ENCODE measurements around the gene PDE8B.

PDE8B gene

DNA sequence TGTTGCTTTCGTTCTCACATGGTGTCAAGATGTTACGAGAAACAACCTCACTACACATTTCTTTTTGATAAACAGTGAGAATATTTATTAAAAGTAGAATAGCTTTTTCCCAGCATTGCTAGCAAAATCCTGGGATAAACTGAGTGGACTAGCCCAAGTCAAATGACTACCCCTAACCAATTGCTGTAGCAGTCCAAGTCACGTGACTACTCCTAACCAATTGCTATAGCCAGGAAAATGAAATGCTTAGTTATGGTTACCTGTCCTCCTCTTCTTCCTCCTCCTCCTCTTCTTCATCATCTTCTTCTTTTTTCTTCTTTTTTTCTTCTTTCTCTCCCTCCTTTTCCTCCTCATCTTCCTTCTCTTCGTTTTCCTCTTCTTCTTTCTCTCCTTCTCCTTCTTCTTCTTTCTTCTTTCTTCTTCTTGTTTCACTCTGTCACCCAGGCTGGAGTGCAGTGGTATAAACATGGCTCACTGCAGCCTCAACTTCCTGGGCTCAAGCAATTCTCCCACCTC, 85.4 kb downstream of the PDE8B start:
- no peak for DNase-seq (ENCODE audit: low read depth)

DNA sequence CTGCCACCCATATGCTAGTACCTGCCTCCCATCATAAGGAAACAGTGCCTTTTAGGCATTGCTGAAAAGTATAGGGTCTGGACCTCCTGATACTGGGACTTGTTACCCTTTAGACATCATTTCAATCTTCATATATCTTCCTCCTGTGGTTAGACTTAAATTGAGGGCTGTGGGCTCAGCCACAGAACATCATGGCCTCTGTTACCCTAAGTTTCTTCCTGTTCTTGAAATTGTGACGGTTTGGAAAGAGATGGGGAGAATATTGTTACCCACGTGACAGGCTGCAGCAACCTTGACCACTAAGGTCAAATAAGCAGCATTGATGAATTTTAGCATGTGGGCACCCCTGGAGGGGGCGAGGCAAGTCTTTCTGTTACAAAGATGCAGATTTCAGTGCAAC, 87.7 kb downstream of the PDE8B start:
- no peak for DNase-seq (ENCODE audit: low read depth)

DNA sequence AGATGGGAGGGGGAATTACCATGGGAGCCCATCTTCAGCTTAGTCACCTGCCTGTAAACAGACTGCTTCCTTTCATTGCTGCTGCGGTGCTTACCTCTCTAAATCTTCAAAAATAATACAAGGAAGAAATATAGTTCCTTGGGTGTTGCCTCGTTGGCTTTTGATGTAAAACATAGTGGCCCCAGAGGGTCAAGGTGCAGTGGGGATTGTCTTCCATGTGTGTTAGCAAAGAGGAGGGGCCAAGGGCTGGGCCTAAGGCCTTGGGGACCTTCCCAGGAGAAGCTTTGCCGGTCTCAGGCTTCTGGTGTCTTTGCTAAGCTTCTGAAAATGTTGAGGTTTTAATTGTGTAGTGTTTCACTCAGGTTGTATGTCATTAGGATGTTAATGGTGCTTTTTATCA, 90.0 kb downstream of the PDE8B start:
- no peak for DNase-seq (ENCODE audit: low read depth)

DNA sequence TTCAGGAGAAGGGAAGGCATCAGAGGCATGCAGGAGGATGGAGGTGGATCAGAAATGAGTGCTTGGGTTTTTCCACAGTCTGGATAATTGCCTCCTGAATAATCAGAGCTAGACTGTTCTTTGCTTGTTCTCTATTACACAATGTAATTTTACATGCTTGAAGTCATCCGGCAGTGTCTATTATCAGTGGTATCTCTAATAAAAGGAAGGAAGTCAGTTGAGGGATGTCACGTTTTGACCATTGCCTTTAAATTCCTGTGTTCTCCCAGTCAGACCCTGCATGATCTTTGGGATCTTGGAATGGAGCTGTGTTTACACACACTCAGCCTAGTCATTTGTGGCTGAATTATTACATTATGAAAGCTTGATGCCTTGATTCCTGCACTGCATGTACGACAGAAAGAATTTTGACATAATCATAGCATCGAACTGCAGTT, 91.0 kb downstream of the PDE8B start:
- DNase-seq (ENCODE audit: low read depth), result no peak

DNA sequence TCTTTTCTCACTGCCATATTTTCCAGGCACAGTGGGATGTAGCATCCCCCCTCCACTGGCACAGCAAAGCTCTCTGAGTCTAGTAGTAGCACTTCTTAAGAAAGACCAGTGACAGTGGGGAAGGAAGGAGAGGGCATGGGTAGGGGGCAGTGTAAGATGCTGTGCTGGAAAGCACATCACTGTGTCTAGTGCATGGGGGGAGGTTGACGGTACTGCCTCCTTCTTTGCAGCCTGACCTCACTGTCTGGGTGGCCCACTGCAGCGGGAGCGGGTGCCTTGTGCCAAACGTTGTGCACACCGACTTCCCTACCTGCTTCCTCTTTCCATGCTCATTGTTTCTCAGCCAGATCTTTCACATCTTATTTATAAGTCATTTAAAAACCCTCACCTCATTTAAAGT, 91.8 kb downstream of the PDE8B start:
- no peak for DNase-seq (ENCODE audit: low read depth)

DNA sequence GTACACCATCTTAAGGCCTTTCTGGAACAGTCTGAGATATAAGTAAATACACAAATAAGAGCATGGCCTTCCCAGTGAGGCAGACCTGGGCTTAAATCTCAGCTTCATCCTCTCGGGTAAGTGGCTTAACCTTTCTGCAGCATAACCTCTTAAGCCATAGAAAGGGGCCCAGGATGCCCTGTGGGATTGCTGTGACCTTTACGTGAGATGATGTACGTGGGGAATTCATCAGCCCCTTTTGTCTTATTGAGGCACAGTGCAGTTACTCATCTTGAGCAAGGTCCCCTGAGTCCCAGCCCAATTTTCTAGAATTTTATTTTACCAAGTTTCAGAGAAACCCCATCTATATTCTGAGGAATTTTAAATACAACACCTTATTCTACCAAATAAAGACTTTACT, 92.2 kb downstream of the PDE8B start:
- no peak for DNase-seq (ENCODE audit: low read depth)

DNA sequence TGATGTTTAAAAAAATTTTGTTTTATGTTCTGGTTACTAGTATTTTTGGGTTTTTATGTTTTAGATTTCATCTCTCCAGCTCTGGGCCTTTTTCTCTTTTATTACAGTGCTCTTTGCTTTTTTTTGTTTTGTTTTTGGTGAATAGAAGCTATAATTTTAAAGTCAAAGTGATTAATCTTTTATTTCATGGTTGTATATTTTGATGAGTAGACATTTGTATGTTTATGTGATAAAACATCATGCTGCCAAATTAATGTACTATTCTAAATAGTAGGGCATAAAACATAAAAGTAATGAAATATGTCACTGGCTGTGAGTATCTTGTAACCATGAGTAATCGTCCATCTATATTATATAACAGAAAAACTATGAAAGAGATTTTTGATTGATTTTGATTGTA, 93.9 kb downstream of the PDE8B start:
- DNase-seq (ENCODE audit: low read depth), result no peak

DNA sequence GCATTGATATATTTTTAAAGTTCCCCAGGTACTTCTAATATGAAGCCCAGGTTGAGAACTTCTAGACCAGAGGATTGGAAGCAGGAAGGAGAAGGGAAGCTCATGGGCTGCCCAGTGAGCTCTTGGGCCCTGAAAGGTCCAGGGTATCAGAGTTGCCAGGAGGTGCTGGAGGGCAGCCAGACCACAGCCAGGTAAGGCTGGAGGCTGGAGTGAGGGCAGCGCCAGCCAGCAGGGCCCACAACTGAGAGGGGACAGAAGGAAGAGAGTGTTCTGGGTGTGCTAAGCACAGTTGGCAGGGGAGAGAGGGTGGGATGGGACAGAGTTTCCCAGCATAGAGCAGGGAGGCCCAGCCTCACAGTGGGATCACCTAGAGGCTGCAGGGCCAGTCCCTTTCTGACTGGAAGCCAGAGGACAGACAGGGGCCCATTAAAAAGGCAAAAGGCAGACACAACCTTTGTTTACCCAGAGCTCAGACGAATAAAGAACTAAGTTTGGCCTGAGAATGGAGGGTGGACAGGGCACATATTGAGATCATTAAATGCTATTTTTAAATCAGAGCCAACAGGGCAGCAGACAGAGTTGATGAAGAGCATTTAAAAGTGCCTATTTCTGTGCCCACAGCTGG, 94.9 kb downstream of the PDE8B start:
- DNase-seq (ENCODE audit: low read depth), result no peak

DNA sequence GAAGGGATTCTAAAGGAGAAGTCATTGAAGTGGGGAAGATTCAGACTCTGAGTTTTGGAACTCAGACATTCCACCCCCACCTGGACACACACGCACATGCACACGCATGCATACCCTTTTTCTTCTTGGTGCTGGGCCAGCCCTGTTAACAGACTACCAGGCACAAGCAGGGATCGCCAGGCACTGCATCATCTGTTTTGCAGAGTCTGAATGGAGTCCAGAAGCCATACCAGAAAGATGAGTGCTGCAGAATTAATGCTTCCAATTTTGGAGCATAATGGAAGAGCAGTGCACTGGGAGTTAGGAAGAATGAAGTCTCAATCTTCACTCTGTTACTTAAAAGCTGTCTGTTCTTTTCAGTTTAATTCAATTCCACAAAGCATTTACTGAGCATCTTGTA, 95.5 kb downstream of the PDE8B start:
- no peak for DNase-seq (ENCODE audit: low read depth)

DNA sequence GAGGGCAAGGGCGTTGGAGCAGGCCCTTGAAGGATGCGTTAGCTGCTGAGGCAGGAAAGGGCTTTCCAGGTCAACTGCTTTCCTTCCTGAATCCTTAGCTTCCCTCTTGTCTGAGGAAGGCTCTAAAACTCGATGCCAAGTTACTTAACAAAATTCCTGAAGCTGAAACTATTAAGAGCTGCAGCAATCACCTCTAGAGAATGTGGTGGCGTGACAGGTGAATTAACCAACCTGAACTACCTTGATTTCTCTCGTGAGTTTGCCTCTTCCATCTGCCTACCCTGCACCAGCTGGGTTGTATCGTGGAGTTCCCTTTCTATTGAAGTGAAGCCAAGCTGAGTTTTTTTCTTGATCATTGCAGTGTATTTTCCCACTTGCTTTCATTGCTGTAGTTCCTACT, 96.1 kb downstream of the PDE8B start:
- DNase-seq (ENCODE audit: low read depth), result no peak

DNA sequence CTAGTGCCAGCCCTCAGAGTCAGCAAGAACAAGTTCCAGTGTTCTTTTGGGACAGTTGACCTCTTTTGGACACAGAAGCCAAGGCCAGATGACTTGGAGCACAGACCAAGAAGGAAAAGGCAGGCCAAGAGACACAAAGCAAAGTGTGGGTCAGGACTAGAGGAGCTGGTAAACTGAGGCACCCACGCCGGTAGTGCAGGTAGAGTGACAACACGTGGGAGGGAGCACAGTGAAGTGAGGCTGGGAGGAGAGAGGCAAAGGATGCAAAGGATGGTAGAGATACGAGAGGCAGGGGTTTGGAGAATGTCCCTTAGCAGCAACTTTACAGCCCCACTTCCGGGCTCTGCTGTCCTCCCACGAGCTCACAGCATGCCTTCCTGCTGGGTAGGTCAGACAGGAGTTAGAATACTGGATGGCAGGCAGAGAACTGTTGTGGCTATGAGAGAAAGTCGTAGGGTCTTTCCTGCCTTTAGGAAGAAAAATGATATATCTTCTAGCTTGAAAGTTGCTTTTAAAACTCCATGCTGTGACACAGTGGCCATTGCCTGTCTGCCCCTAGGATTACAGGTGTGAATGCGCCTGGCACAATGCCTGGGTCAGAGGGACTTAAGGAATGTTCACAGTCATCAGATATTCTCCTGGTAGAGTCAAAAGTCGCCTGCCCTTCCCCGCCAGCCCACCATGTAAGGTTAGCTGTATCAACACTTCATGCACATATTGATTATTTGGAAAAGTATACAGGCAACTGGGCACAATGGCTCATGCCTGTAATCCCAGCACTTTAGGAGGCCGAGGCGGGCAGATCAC, 97.9 kb downstream of the PDE8B start:
- no peak for DNase-seq (ENCODE audit: low read depth)

DNA sequence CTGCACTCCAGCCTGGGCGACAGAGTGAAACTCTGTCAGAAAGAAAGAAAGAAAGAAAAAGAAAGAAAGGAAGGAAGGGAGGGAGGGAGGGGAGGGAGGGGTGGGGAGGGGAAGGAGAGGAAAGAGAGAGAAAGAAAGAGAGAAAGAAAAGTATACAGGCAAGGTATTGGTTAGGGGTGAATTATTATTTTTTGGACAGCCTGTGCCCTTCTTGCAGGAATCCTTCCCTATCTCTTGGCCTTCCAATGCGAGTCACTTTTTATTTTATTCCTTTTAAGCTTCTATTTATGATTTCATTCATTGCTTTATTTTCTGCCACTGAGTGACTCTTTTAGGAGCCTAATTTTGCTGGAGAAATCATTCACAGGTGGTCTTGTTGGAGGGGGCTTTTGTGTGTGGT, 98.7 kb downstream of the PDE8B start:
- no peak for DNase-seq (ENCODE audit: low read depth)

DNA sequence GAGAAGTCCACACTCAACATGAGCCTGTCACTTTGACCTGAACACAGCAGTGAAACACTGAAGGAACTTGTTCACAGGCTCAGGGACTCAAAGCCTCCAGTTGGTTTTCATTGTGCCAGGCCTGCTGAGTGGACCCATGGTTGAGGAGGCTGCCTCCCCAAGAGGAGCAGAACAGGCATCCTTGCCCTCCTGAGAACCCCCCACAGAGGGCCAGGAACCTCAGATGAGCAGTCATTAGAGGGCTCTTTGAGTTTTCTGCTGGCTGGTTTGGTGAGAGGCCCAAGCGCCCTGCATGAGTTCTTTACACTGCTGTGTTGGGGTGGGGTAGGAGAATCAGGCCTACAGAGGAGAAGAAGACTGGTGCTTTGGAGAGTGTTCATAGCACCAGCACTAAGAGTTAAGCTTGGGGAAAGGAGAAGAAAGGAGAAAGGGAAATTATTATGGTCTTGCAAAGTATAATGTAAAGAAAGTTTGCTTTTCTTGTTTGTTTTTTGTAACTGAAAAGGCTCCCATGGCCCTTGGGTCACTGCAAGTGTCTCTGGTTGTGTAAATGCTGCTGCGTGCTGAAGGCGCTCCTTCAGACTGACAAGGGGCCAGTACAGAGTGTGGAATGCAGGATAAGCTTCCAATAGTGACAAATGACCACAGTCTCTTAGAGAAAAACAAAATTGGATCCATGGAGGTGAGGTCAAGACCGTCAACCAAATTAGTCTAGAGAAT, 100.2 kb downstream of the PDE8B start:
- no peak for DNase-seq (ENCODE audit: low read depth)

DNA sequence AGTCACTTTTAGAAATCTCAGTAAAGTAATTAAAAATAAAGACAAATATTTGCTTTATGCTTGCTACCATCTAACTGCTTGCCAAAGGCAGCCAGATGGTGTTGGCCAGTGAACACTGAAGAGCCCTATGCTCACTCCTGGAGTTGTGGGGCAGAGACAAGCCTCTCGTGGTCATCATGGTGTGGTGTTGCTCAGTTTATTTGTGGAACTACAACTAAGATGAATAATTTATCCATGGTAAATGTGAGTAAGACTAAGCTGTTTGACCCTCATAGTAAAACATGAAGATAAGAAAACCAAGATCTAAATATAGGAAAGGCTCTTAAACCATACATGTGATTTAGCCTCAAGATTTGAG, 100.7 kb downstream of the PDE8B start:
- no peak for DNase-seq (ENCODE audit: low read depth)

DNA sequence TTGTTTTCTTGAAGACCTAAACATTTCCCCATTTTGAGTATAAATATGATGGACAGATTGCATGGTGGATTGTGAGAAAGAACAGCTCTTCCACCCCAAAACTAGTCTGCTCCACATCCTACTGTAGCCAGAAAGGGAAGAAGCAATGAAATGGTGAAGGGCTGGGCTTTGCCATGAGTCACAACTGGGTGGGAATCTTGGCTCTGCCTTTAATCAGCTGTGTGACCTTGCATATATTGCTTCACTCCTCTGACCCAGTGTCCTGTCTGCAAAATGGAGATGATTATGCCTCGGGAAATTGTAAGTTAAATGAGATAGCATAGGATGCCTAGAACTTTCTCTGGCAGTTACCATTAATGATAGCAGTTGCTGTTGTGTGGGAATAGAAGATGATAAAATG, 101.9 kb downstream of the PDE8B start:
- DNase-seq (ENCODE audit: low read depth), result no peak

DNA sequence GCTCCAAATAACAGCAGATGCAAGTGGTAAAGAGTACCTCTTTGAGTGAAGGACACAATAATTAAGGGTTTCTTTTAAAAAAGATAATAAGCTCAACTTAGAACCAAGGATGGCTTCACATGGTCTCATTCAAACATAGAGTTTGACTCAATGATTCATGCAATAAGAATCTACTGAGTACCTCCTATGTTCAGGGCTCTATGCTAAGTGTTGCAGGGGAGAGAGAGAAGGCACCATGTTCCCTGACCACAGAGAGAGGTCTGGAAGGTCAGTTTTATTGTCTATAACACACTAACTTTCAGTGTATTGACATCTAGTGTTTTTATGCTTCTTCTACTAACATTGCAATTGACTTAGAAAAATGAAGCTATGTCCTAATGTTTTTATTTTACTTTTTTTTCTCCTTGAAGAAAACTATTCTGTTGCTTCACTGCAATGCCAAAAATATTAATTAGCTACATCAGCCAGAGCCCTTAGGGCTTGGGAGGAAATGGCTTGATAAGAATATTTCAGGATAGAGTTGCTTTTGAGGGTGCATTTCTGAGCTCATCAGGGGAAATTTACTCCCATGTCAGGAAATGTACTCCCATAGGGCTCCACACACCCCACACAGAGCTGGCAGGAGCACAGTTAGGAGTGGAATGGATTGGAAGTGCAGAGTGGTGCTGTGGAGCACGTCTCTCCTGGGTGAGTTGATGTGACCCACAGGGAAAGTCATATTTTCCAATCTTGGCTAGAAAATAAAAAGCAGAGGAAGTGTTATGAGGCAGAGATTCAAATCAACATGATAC, 106.6 kb downstream of the PDE8B start:
- DNase-seq (ENCODE audit: low read depth), result no peak

DNA sequence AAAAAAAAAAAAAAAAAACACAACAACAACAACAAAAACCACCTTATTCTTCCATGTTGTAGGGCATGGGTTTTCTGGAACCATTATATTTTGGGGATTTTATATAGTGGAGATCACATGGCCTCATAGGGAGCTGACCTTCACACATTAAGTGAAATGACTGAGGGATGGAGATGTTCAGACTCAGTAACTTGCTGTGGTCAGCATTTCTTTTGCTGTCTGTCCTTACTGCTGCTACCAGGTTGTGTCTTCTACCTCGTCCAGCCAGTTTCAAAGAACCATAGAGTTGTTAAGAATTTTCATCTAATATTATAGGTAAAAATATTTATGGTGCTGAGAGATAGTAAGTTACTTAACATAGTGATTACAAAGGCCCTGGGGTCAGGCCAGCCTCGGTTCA, 107.6 kb downstream of the PDE8B start:
- no peak for DNase-seq (ENCODE audit: low read depth)

DNA sequence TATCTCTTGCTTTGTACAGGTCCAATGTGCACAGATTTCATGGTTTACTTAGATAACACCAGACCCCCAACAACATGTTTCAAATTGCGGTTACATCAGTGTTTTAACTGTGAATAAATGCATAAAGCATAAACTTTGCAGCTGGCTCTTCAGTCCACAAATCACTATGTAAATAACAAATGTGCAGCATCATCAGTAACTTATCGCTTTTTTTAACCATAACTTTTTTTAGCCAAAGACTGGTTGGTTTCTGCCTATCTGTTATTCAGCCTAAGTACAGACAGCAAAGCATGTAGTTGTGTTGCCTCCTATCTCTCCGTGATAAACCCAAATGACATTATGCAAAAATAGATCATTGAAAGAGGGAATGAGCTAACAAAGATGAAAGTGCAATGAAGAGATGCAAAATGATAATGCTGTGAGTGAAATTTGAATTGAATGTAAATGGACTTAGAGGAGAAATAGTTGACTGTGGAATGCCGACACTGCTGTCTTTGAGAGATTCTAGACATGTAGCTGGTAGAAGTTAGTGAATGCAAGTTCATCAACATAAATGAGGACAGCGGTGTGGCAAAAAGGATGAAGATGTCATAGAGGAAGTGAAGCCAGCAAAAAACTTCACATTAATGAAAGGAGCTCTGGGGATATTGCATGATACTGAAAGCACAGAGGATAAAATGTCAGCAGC, 108.8 kb downstream of the PDE8B start:
- no peak for DNase-seq (ENCODE audit: low read depth)

DNA sequence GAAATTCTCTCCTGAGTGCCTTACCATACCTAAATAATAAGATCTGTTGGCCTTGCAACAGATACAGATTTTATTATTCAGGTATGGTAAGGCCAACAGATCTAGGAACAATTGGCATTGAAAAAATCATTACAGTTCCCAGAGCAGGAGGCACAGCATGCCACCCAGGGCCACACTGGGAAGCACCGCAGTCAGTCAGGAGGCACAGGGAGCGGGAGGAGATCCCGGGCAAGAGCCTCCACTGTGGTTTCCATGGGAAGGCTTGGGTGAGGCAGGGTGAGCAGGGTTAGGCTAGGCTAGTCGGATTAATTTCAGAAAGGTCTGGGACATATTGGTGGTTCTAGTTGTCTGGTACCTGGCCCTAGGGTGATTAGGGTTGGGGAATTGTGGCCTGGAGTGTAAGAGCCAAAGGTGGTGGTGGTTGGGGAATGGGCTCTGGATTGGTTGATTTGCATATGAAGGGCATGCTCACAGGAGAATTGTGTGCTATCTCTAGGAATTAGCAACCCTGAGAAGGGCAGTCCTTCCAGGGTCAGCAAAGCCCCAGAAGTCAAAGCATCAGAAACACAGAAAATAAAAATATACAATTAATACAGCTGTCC, 111.4 kb downstream of the PDE8B start:
- DNase-seq (ENCODE audit: low read depth), result no peak

DNA sequence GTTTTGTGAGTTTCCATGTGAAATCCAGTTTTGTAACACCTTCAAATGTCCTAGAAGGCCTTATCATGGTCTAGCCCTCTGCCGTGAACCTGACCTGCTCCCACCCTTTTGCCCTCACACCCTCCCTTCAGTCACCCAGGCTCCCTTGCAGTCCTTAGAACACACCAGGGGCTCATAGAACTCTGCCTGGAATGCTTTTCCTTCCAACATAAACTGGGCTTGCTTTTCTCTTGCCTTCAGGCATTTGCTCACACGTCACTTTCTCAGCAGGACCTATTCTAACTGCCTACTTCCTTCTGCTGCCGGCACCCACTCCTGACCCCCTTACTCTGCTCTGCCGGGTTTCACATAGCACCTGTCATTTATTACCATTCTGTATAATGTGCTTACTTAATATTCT, 111.9 kb downstream of the PDE8B start:
- no peak for DNase-seq (ENCODE audit: low read depth)

DNA sequence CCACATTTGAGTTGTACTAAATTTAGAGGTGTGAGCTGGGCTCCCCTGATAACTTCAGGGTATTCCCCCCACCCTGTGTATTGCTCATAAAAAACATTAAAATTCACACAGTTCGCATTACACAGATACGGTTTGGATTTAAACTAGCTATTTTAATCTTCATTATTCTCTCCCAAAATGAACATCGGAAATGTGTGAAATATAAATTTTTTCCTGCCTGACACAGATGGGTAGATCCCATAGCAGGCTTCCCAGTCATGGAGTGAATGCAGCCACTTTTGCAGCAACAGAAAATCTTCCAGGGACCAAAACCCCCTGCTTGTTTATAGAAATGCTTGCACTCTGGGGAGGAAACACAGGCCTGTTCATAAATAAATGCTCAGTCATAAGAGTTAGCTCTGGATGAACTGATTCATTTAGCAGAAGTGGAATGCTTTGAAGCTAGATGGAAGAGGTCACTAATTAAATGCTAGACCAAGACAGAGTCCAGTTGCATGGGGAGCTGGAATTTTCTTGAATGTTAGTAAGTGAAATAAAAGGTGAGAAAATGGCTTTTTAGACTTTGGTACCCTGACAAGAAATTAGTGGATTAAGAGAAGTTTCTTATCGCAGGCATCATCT, 115.6 kb downstream of the PDE8B start:
- no peak for DNase-seq (ENCODE audit: low read depth)

All from stimulated activated CD8-positive, alpha-beta memory T cell treated with anti-CD3 and anti-CD28 coated beads, Interleukin-12 subunit alpha, Interleukin-12 subunit beta, amount 100 ng/mL, for 1 hour (primary cell).